GM12878 (cell line): Measurements from ENCODE around the gene KRIT1.

Experiments used
- BACH1 ChIP-seq: fragments of 450-650 bp; IDR thresholded peaks from 2 replicates; pipeline ENCODE4 v1.6.1; 2017; ENCODE audit warnings: mild to moderate bottlenecking, borderline replicate concordance
- CHD2 ChIP-seq: IDR thresholded peaks from 2 replicates; pipeline ENCODE4 v1.6.1; 2011; ENCODE audit warnings: low read depth, low read length, improper control_type of control experiment, borderline replicate concordance
- EED ChIP-seq: sonication (generic); IDR thresholded peaks from 2 replicates; pipeline ENCODE4 v1.6.1; 2016; ENCODE audit warnings: antibody characterized with exemption, low read depth
- EGR1 ChIP-seq, 2 experiments: IDR thresholded peaks; 1 replicate in 1 of 2; 2 replicates in 1 of 2; pipeline ENCODE4 v1.6.1; 2011 to 2012; ENCODE audit warnings: low read depth in 2 of 2, low read length in 2 of 2, borderline replicate concordance in 1 of 2, mild to moderate bottlenecking in 1 of 2, moderate library complexity in 1 of 2
- HDAC2 ChIP-seq: fragments of 200-600 bp; sonication (generic); IDR thresholded peaks from 2 replicates; pipeline ENCODE4 v1.6.1; 2017
- HDGF ChIP-seq: fragments of 450-650 bp; IDR thresholded peaks from 2 replicates; pipeline ENCODE4 v1.6.1; 2016; ENCODE audit warnings: antibody characterized with exemption
- NFYA ChIP-seq: IDR thresholded peaks from 2 replicates; pipeline ENCODE4 v1.6.1; 2011; ENCODE audit warnings: low read depth, mild to moderate bottlenecking, low read length, improper control_type of control experiment, borderline replicate concordance
- RAD51 ChIP-seq: fragments of 450-650 bp; IDR thresholded peaks from 2 replicates; pipeline ENCODE4 v1.6.1; 2016; ENCODE audit warnings: moderate library complexity, mild to moderate bottlenecking, inconsistent platforms
- RFX5 ChIP-seq: IDR thresholded peaks from 2 replicates; pipeline ENCODE4 v1.6.1; 2011; ENCODE audit warnings: low read depth, low read length, improper control_type of control experiment
- SMC3 ChIP-seq: IDR thresholded peaks from 2 replicates; pipeline ENCODE4 v1.6.1; 2011; ENCODE audit warnings: low read length, improper control_type of control experiment, borderline replicate concordance
- TF ChIP-seq, protein P1 (sequence below), 3 experiments: IDR thresholded peaks in 2 of 3; conservative IDR thresholded peaks in 1 of 3; 2 replicates each; pipeline ENCODE4 v1.5.1; 2011; ENCODE audit warnings: low read depth in 3 of 3, low read length in 3 of 3, mild to moderate bottlenecking in 3 of 3, control low read depth in 2 of 3, moderate library complexity in 2 of 3, inconsistent platforms in 1 of 3, mixed read lengths in 1 of 3; ENCODE audit not compliant: control insufficient read depth in 2 of 3, insufficient read depth in 1 of 3; ENCODE audit errors: extremely low read depth in 1 of 3
- TF ChIP-seq, protein P2 (sequence below): fragments of 150-350 bp; IDR thresholded peaks from 2 replicates; pipeline ENCODE4 v1.6.1; 2016; ENCODE audit warnings: low read depth, low read length

- TF ChIP-seq, protein P1, sequence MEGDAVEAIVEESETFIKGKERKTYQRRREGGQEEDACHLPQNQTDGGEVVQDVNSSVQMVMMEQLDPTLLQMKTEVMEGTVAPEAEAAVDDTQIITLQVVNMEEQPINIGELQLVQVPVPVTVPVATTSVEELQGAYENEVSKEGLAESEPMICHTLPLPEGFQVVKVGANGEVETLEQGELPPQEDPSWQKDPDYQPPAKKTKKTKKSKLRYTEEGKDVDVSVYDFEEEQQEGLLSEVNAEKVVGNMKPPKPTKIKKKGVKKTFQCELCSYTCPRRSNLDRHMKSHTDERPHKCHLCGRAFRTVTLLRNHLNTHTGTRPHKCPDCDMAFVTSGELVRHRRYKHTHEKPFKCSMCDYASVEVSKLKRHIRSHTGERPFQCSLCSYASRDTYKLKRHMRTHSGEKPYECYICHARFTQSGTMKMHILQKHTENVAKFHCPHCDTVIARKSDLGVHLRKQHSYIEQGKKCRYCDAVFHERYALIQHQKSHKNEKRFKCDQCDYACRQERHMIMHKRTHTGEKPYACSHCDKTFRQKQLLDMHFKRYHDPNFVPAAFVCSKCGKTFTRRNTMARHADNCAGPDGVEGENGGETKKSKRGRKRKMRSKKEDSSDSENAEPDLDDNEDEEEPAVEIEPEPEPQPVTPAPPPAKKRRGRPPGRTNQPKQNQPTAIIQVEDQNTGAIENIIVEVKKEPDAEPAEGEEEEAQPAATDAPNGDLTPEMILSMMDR (IDR thresholded peaks at IDR 0.05 in 2 of 3, conservative IDR thresholded peaks at IDR 0.05 in 1 of 3; ENCODE audit: control insufficient read depth in 2 of 3, extremely low read depth in 1 of 3, insufficient read depth in 1 of 3, low read depth in 3 of 3, low read length in 3 of 3) = no peak
- TF ChIP-seq EED (no peak), NFYA (no peak), RFX5 (no peak), HDGF (no peak), EGR1 (IDR thresholded peaks at IDR 0.05; ENCODE audit: borderline replicate concordance in 1 of 2, low read depth in 2 of 2, low read length in 2 of 2) (no peak), SMC3 (no peak), HDAC2 (no peak), CHD2 (no peak), RAD51 (no peak), BACH1 (no peak)
- TF ChIP-seq, protein P2, sequence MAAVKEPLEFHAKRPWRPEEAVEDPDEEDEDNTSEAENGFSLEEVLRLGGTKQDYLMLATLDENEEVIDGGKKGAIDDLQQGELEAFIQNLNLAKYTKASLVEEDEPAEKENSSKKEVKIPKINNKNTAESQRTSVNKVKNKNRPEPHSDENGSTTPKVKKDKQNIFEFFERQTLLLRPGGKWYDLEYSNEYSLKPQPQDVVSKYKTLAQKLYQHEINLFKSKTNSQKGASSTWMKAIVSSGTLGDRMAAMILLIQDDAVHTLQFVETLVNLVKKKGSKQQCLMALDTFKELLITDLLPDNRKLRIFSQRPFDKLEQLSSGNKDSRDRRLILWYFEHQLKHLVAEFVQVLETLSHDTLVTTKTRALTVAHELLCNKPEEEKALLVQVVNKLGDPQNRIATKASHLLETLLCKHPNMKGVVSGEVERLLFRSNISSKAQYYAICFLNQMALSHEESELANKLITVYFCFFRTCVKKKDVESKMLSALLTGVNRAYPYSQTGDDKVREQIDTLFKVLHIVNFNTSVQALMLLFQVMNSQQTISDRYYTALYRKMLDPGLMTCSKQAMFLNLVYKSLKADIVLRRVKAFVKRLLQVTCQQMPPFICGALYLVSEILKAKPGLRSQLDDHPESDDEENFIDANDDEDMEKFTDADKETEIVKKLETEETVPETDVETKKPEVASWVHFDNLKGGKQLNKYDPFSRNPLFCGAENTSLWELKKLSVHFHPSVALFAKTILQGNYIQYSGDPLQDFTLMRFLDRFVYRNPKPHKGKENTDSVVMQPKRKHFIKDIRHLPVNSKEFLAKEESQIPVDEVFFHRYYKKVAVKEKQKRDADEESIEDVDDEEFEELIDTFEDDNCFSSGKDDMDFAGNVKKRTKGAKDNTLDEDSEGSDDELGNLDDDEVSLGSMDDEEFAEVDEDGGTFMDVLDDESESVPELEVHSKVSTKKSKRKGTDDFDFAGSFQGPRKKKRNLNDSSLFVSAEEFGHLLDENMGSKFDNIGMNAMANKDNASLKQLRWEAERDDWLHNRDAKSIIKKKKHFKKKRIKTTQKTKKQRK = no peak
Observed at GRCh38 chr7:92206672-92207071, 39.0 kb downstream of the KRIT1 start.
